ENCODE results near the gene HNRNPC. TPM values are rescaled to one million over a fixed set of nuclear protein-coding genes. Genes with fewer than 3 reads are reported as not detected.

Gene HNRNPC
- total and polyA plus RNA-seq, 2 of the 8 experiments (the other 6 are each of a cell fraction or from before 2014, with no cell fraction given) = 781 to 1,207 TPM

- TF ChIP-seq POLR2A (IDR thresholded peaks at IDR 0.05; ENCODE audit: control extremely low read depth in 1 of 2, low read depth in 2 of 2, low read length in 2 of 2) (peak; percentile 23 to 91), CHD1 (IDR thresholded peaks at IDR 0.05; ENCODE audit: low read depth, low read length) (no peak), POLR2AphosphoS5 (IDR thresholded peaks at IDR 0.05; ENCODE audit: low read depth, low read length) (peak; percentile 82)
- Histone ChIP-seq H3K23me2 (ENCODE audit: low read depth, low read length) (no peaks in the 10 kb centered on the region; the same call in 1 of the 2 replicates), H3K79me1 (ENCODE audit: low read depth, low read length) (no peaks in the 10 kb centered on the region), H3K4me3 (ENCODE audit: extremely low read depth in 1 of 4, insufficient read depth in 2 of 4, low read depth in 3 of 4, low read length in 4 of 4) (peak overlapping the region in 1 of 4 experiments; percentile 99; a peak in 2 of 8 replicates), H3K79me2 (ENCODE audit: control insufficient read depth in 1 of 2, insufficient read depth in 2 of 2, low read length in 2 of 2) (peaks cover 81 to 99% of the 10 kb centered on the region in 2 experiments), H4K91ac (replicated peaks; ENCODE audit: insufficient read length, low read length) (no peak overlapping the region), H3K18ac (ENCODE audit: extremely low read depth, low read length) (no peak overlapping the region), H2AFZ (ENCODE audit: low read length) (no peak overlapping the region), H2AK5ac (ENCODE audit: low read depth, low read length) (no peak overlapping the region), H4K20me1 (replicated peaks in 1 of 2; ENCODE audit: control insufficient read depth in 1 of 2, insufficient read depth in 2 of 2, low read length in 2 of 2) (peaks cover 53 to 67% of the 10 kb centered on the region in 2 experiments), H3K56ac (replicated peaks; ENCODE audit: insufficient read length, low read depth, low read length) (no peak overlapping the region), H2BK120ac (replicated peaks; ENCODE audit: low read depth, low read length) (no peak overlapping the region), H2BK5ac (ENCODE audit: low read depth, low read length) (no peak overlapping the region; the same call in 1 of the 2 replicates), H3K9me3 (ENCODE audit: insufficient read depth in 2 of 2, low read depth in 1 of 2, low read length in 1 of 2) (no peaks in the 10 kb centered on the region), H2BK15ac (ENCODE audit: low read length) (no peak overlapping the region), H3K36me3 (ENCODE audit: control insufficient read depth in 2 of 4, insufficient read depth in 4 of 4, low read length in 3 of 4) (peaks cover 28 to 96% (median 69%) of the 10 kb centered on the region in 4 experiments), H3K27me3 (replicated peaks in 1 of 4; ENCODE audit: control insufficient read depth in 3 of 4, extremely low read depth in 1 of 4, insufficient read depth in 3 of 4, low read length in 3 of 4) (no peaks in the 10 kb centered on the region), H4K8ac (ENCODE audit: extremely low read depth, insufficient read depth, low read length) (no peak overlapping the region), H2BK12ac (ENCODE audit: low read depth, low read length) (no peak overlapping the region), H3K4ac (replicated peaks; ENCODE audit: insufficient read length, low read depth, low read length) (no peak overlapping the region), H2BK20ac (ENCODE audit: low read length) (no peak overlapping the region), H3K9ac (replicated peaks in 1 of 4; ENCODE audit: extremely low read depth in 1 of 4, low read depth in 3 of 4, low read length in 3 of 4) (no peak overlapping the region), H3K4me2 (ENCODE audit: insufficient read depth in 1 of 2, low read depth in 2 of 2, low read length in 2 of 2) (peak overlapping the region; percentile 49 to 66; a peak in 2 of 4 replicates), H4K5ac (ENCODE audit: insufficient read length, low read depth, low read length) (no peak overlapping the region), H3K4me1 (replicated peaks in 1 of 4; ENCODE audit: control insufficient read depth in 3 of 4, insufficient read depth in 4 of 4, low read length in 3 of 4) (peaks cover 3 to 7% (median 5%) of the 10 kb centered on the region in 4 experiments; a peak in 5 of 7 replicates), H3K14ac (ENCODE audit: insufficient read length) (no peak overlapping the region), H3K27ac (ENCODE audit: low read depth, low read length) (no peak overlapping the region), H3K23ac (ENCODE audit: insufficient read length) (no peak overlapping the region)
- FAIRE-seq (no peak), DNase-seq (ENCODE audit: low read depth in 1 of 2, low spot score in 2 of 2) (peak in 1 of 2 experiments; percentile 19)
- CTCF ChIA-PET (ENCODE audit: partially characterized antibody) = no interaction called here
- POLR2A ChIA-PET (ENCODE audit: partially characterized antibody) = interaction anchor here (0.6 to 17.3 kb wide), 15 partner anchors 11 to 737 kb away, joined by 3 to 836 read pairs (median 4); no protein-coding TSS in a partner anchor
- 89% methylated on average over 5 of the region's 5 CpGs; no CpG with 5 or more reads in 1 of the 2 experiments for WGBS, 2 experiments (ENCODE audit: extremely low coverage in 1 of 2, insufficient coverage in 1 of 2, insufficient read length in 1 of 2, insufficient replicate concordance in 2 of 2, low coverage in 1 of 2, low lambda C conversion rate in 2 of 2, missing lambda C conversion rate in 1 of 2)
Measured at GRCh38 chr14:21263284-21264024, 5.8 kb downstream of the HNRNPC start.

Measured in H1 (cell line).